CD14-positive monocyte (primary cell): ENCODE data around the gene RAET1E. TPM values are rescaled to one million over a fixed set of nuclear protein-coding genes. Genes with fewer than 3 reads are reported as not detected.
"Not testable (repeated sequence)": the region's sequence is repeated elsewhere in the genome, so short reads cannot be mapped to it uniquely, and the experiment has no call there.

Source experiments
- DNase-seq, 3 donors: peaks; one replicate each; pipeline ENCODE4 v3.0.0-alpha.2; 2011 to 2022
- H2AFZ ChIP-seq: 2 replicates; pipeline ENCODE4 v1.6.0; 2012; ENCODE audit warnings: mild to moderate bottlenecking, low read depth, low read length, inconsistent platforms; ENCODE audit not compliant: insufficient read depth, poor library complexity, severe bottlenecking
- H3K27ac ChIP-seq, 2 donors: 1 replicate in 1 of 2; 2 replicates in 1 of 2; pipeline ENCODE4 v1.5.1; 2012 to 2013; ENCODE audit warnings: low read length in 2 of 2, control low read depth in 1 of 2, inconsistent platforms in 1 of 2, low read depth in 1 of 2, mild to moderate bottlenecking in 1 of 2
- H3K27me3 ChIP-seq, 2 donors: one replicate each; pipeline versions ENCODE4 v1.6.0 to v1.6.1; 2011 to 2013; ENCODE audit warnings: low read length in 2 of 2; ENCODE audit not compliant: control insufficient read depth in 2 of 2, insufficient read depth in 2 of 2
- H3K36me3 ChIP-seq, 2 donors: replicated peaks in 1 of 2; 1 replicate in 1 of 2; 2 replicates in 1 of 2; pipeline versions ENCODE4 v1.5.1 to v1.6.1; 2012 to 2013; ENCODE audit warnings: low read length in 2 of 2, control low read depth in 1 of 2, inconsistent platforms in 1 of 2, mild to moderate bottlenecking in 1 of 2; ENCODE audit not compliant: insufficient read depth in 2 of 2, control insufficient read depth in 1 of 2
- H3K4me1 ChIP-seq, 2 donors: 1 replicate in 1 of 2; 2 replicates in 1 of 2; pipeline versions ENCODE4 v1.5.1 to v1.6.1; 2012 to 2013; ENCODE audit warnings: low read length in 2 of 2, control low read depth in 1 of 2, inconsistent platforms in 1 of 2, mild to moderate bottlenecking in 1 of 2, moderate library complexity in 1 of 2; ENCODE audit not compliant: insufficient read depth in 2 of 2, control insufficient read depth in 1 of 2
- H3K4me2 ChIP-seq: replicated peaks from 2 replicates; pipeline ENCODE3; 2012; ENCODE audit warnings: low read length, moderate library complexity, mild to moderate bottlenecking; ENCODE audit not compliant: poor library complexity, severe bottlenecking; ENCODE audit errors: extremely low read depth
- H3K4me3 ChIP-seq, 3 experiments: fragments of 200-600 bp in 1 of 3; sonication (generic) in 1 of 3; replicated peaks in 1 of 3; 1 replicate in 2 of 3; 2 replicates in 1 of 3; pipeline ENCODE4 v1.5.1; 2011 to 2013; ENCODE audit warnings: low read length in 3 of 3, mild to moderate bottlenecking in 3 of 3, control low read depth in 2 of 3, low read depth in 2 of 3, inconsistent platforms in 1 of 3, moderate library complexity in 1 of 3
- H3K79me2 ChIP-seq: 2 replicates; pipeline ENCODE4 v1.6.0; 2012; ENCODE audit warnings: mild to moderate bottlenecking, control low read depth, inconsistent platforms, low read length, moderate library complexity; ENCODE audit not compliant: insufficient read depth
- H3K9ac ChIP-seq: 2 replicates; pipeline ENCODE4 v1.6.0; 2017; ENCODE audit warnings: low read length, mild to moderate bottlenecking; ENCODE audit not compliant: insufficient read depth, poor library complexity, severe bottlenecking
- H3K9me3 ChIP-seq, 2 donors: replicated peaks in 1 of 2; 1 replicate in 1 of 2; 2 replicates in 1 of 2; pipeline versions ENCODE4 v1.5.1 to v1.6.1; 2012 to 2013; ENCODE audit warnings: low read length in 2 of 2, control low read depth in 1 of 2; ENCODE audit not compliant: control insufficient read depth in 1 of 2, insufficient read depth in 1 of 2
- H4K20me1 ChIP-seq: 2 replicates; pipeline ENCODE4 v1.6.0; 2012; ENCODE audit warnings: mild to moderate bottlenecking, low read length, control low read depth, moderate library complexity; ENCODE audit not compliant: insufficient read depth
- H3K27ac Mint-ChIP-seq, 7 donors: one replicate each; pipeline ENCODE4 v1.8.0; 2020; ENCODE audit warnings: mild to moderate bottlenecking in 7 of 7, mixed read lengths in 7 of 7, moderate library complexity in 6 of 7, inconsistent platforms in 2 of 7
- H3K27me3 Mint-ChIP-seq, 3 donors: one replicate each; pipeline ENCODE4 v1.8.0; 2021 to 2022; ENCODE audit warnings: low read depth in 3 of 3, mild to moderate bottlenecking in 3 of 3, mixed read lengths in 3 of 3, moderate library complexity in 3 of 3, inconsistent platforms in 1 of 3
- H3K36me3 Mint-ChIP-seq, 2 donors: one replicate each; pipeline ENCODE4 v1.8.0; 2020; ENCODE audit warnings: mixed read lengths in 2 of 2, inconsistent platforms in 1 of 2, mild to moderate bottlenecking in 1 of 2
- H3K4me1 Mint-ChIP-seq: one replicate; pipeline ENCODE4 v1.8.0; 2020; ENCODE audit warnings: mild to moderate bottlenecking, mixed read lengths
- H3K4me3 Mint-ChIP-seq, 2 donors: one replicate each; pipeline ENCODE4 v1.8.0; 2020; ENCODE audit warnings: mild to moderate bottlenecking in 2 of 2, mixed read lengths in 2 of 2, moderate library complexity in 1 of 2
- H3K9me3 Mint-ChIP-seq, 7 donors: one replicate each; pipeline ENCODE4 v1.8.0; 2020 to 2022; ENCODE audit warnings: mixed read lengths in 7 of 7, mild to moderate bottlenecking in 6 of 7, moderate library complexity in 6 of 7, inconsistent platforms in 2 of 7
- CTCF ChIP-seq: fragments of 200-600 bp; IDR thresholded peaks from one replicate; pipeline ENCODE4 v1.8.0; 2022; ENCODE audit warnings: antibody characterized with exemption, mild to moderate bottlenecking
- WGBS: methylation state at CpG from one replicate; pipeline ENCODE4 v1.1.5; 2013; ENCODE audit warnings: missing lambda C conversion rate; ENCODE audit not compliant: insufficient coverage; 5-methylcytosine and 5-hydroxymethylcytosine counted together
- intact Hi-C, 2 donors: fragments of 100-400 bp; cut with micrococcal nuclease; formaldehyde crosslinking; loops; one replicate each; pipeline versions ENCODE4 v1.15.0 to v1.15.1; 2023
- polyA plus RNA-seq, 3 donors: library from polyadenylated mRNA; depleted of rRNA in 1 of 3; unstranded in 2 of 3; stranded (reverse) in 1 of 3; fragments of 300-500 nt in 2 of 3; fragments of >200 nt in 1 of 3; fragmentation: Illumina TruSeq in 2 of 3; gene quantifications; 1 replicate in 2 of 3; 2 replicates in 1 of 3; pipeline ENCODE4 v1.2.3, GENCODE V29; 2012 to 2021

The RAET1E gene
- polyA plus RNA-seq, 3 donors = not detected

- 98% methylated on average over 16 of the region's 23 CpGs for WGBS
Measured at GRCh38 chr6:149910721-149911151, 12.8 kb upstream of the RAET1E start.

GRCh38 chr6:149909701-149910470, 12.0 kb upstream of the RAET1E start:
- Mint-ChIP-seq H3K9me3 (peaks cover 8 to 18% (median 13%) of the 10 kb centered on the region in 7 donors), H3K4me3 (no peak overlapping the region), H3K27me3 (peaks cover 7 to 18% (median 14%) of the 10 kb centered on the region in 3 donors), H3K27ac (no peak overlapping the region), H3K4me1 (no peaks in the 10 kb centered on the region), H3K36me3 (peaks cover 0 to 2% of the 10 kb centered on the region in 2 donors)
- no peaks in the 10 kb centered on the region for H3K27me3 ChIP-seq
- no peak overlapping the region for H3K4me2 ChIP-seq
- intact Hi-C loops = loop anchor here in 1 of 2 donors (5.0 kb wide), 1 partner anchor 288 kb away; no protein-coding TSS in a partner anchor
- H3K36me3 ChIP-seq = no peaks in the 10 kb centered on the region
- H3K4me1 ChIP-seq = no peaks in the 10 kb centered on the region
- no peak overlapping the region for H3K9ac ChIP-seq
- H2AFZ ChIP-seq = no peak overlapping the region
- H3K79me2 ChIP-seq = no peaks in the 10 kb centered on the region
- DNase-seq = no peak
- whole genome bisulfite sequencing = 100% methylated on average over 4 of the region's 9 CpGs
- no peak overlapping the region for H3K27ac ChIP-seq
- no peak overlapping the region for H3K4me3 ChIP-seq
- peaks cover 9 to 10% of the 10 kb centered on the region in 2 donors for H3K9me3 ChIP-seq
- H4K20me1 ChIP-seq = no peaks in the 10 kb centered on the region
- TF ChIP-seq CTCF = no peak

More at GRCh38 chr6:149910721-149911151, 12.8 kb upstream of the RAET1E start:
- no peak overlapping the region for H2AFZ ChIP-seq
- peaks cover 0 to 2% of the 10 kb centered on the region in 2 donors for H3K36me3 Mint-ChIP-seq
- intact Hi-C loops = loop anchor here in 1 of 2 donors (5.0 kb wide), 1 partner anchor 288 kb away; no protein-coding TSS in a partner anchor
- no peaks in the 10 kb centered on the region for H3K4me1 Mint-ChIP-seq
- no peaks in the 10 kb centered on the region for H3K4me1 ChIP-seq
- no peak overlapping the region for H3K4me3 Mint-ChIP-seq
- no peak overlapping the region for H3K27ac Mint-ChIP-seq
- H3K27ac ChIP-seq = no peak overlapping the region
- peaks cover 8 to 18% (median 13%) of the 10 kb centered on the region in 7 donors for H3K9me3 Mint-ChIP-seq
- H3K36me3 ChIP-seq = no peaks in the 10 kb centered on the region
- no peak for TF ChIP-seq CTCF
- H3K9me3 ChIP-seq = peaks cover 9 to 10% of the 10 kb centered on the region in 2 donors
- H3K27me3 Mint-ChIP-seq = peaks cover 7 to 18% (median 14%) of the 10 kb centered on the region in 3 donors
- H3K4me3 ChIP-seq = no peak overlapping the region
- no peaks in the 10 kb centered on the region for H3K79me2 ChIP-seq
- H3K9ac ChIP-seq = no peak overlapping the region
- H4K20me1 ChIP-seq = no peaks in the 10 kb centered on the region
- H3K4me2 ChIP-seq = no peak overlapping the region
- no peaks in the 10 kb centered on the region for H3K27me3 ChIP-seq
- DNase-seq = no peak

- H3K4me1 Mint-ChIP-seq, H3K27ac Mint-ChIP-seq, H3K4me1 ChIP-seq, H2AFZ ChIP-seq, H3K9ac ChIP-seq, H3K36me3 ChIP-seq, intact Hi-C loops, H3K27me3 ChIP-seq, H4K20me1 ChIP-seq, H3K79me2 ChIP-seq, H3K4me3 ChIP-seq, H3K9me3 ChIP-seq, H3K36me3 Mint-ChIP-seq, DNase-seq, H3K4me2 ChIP-seq, H3K4me3 Mint-ChIP-seq, H3K27ac ChIP-seq: not testable (repeated sequence)
- H3K9me3 Mint-ChIP-seq = peaks cover 8 to 18% (median 13%) of the 10 kb centered on the region in 7 donors
- WGBS = 100% methylated on average over 2 of the region's 4 CpGs
- H3K27me3 Mint-ChIP-seq = peaks cover 5 to 14% (median 12%) of the 10 kb centered on the region in 3 donors
Measured at GRCh38 chr6:149908480-149908879, 10.6 kb upstream of the RAET1E start.
